NCI-H345 treated with DMSO at 0.1 percent for 48 hours (cell line): Measurements from ENCODE around the gene MAP2K3.
"Not testable (repeated sequence)": the region's sequence is repeated elsewhere in the genome, so short reads cannot be mapped to it uniquely, and the experiment has no call there.

Source experiments
- DNase-seq: peaks from one replicate; lab custom pipeline; 2025; ENCODE audit not compliant: unreplicated experiment; lab: John Stamatoyannopoulos, UW

MAP2K3 gene

GRCh38 chr17:21296097-21297025, 11.8 kb downstream of the MAP2K3 start:
- DNase-seq = no peak

GRCh38 chr17:21297026-21297520, 12.6 kb downstream of the MAP2K3 start:
- no peak for DNase-seq

- DNase-seq = no peak
These were observed 13.1 kb downstream of the MAP2K3 start for GRCh38 chr17:21297597-21297996.

GRCh38 chr17:21298056-21298982, 13.8 kb downstream of the MAP2K3 start:
- no peak for DNase-seq

- DNase-seq = no peak
These were observed 14.5 kb downstream of the MAP2K3 start for GRCh38 chr17:21298983-21299519.

GRCh38 chr17:21299981-21300600, 15.6 kb downstream of the MAP2K3 start:
- no peak for DNase-seq

GRCh38 chr17:21300601-21301571, 16.4 kb downstream of the MAP2K3 start:
- no peak for DNase-seq

- DNase-seq = no peak
These were observed 17.4 kb downstream of the MAP2K3 start for GRCh38 chr17:21301593-21302550.

GRCh38 chr17:21302711-21303425, 18.4 kb downstream of the MAP2K3 start:
- DNase-seq = no peak

- DNase-seq = no peak
These were observed 19.0 kb downstream of the MAP2K3 start for GRCh38 chr17:21303441-21304065.

- DNase-seq = no peak
These were observed 19.6 kb downstream of the MAP2K3 start for GRCh38 chr17:21304091-21304490.

GRCh38 chr17:21304551-21305151, 20.1 kb downstream of the MAP2K3 start:
- DNase-seq = not testable (repeated sequence)

GRCh38 chr17:21305431-21306180, 21.1 kb downstream of the MAP2K3 start:
- not testable (repeated sequence) for DNase-seq

GRCh38 chr17:21306611-21307272, 22.2 kb downstream of the MAP2K3 start:
- not testable (repeated sequence) for DNase-seq

GRCh38 chr17:21307273-21307625, 22.7 kb downstream of the MAP2K3 start:
- not testable (repeated sequence) for DNase-seq

GRCh38 chr17:21308931-21309381, 24.4 kb downstream of the MAP2K3 start:
- not testable (repeated sequence) for DNase-seq
